BLaER1 treated with 17β-estradiol and CSF1 and Interleukin-3, amounts not matched to agents 10 nM and 100 nM (cell line): Measurements from ENCODE around the gene XKR7.

Experiments
- H3K27ac ChIP-seq, 11 experiments: shearing (Covaris generic); formaldehyde crosslinking; 2 replicates each; pipeline ENCODE4 v1.8.1; 2022
- H3K27me3 ChIP-seq, 11 experiments: shearing (Covaris generic); formaldehyde crosslinking; 2 replicates each; pipeline ENCODE4 v1.8.1; 2022
- H3K36me3 ChIP-seq, 11 experiments: shearing (Covaris generic); formaldehyde crosslinking; 2 replicates each; pipeline ENCODE4 v1.8.1; 2022
- H3K4me1 ChIP-seq, 10 experiments: shearing (Covaris generic); formaldehyde crosslinking; 2 replicates each; pipeline ENCODE4 v1.8.1; 2022
- H3K4me2 ChIP-seq, 11 experiments: shearing (Covaris generic); formaldehyde crosslinking; 2 replicates each; pipeline ENCODE4 v1.8.1; 2022
- H3K4me3 ChIP-seq, 10 experiments: shearing (Covaris generic); formaldehyde crosslinking; 2 replicates each; pipeline ENCODE4 v1.8.1; 2022
- H3K9ac ChIP-seq, 11 experiments: shearing (Covaris generic); formaldehyde crosslinking; 2 replicates each; pipeline ENCODE4 v1.8.1; 2022
- H3K9me3 ChIP-seq, 11 experiments: shearing (Covaris generic); formaldehyde crosslinking; replicated peaks in 1 of 11; 2 replicates each; pipeline ENCODE4 v1.8.1; 2022
- H4K20me1 ChIP-seq, 11 experiments: shearing (Covaris generic); formaldehyde crosslinking; 2 replicates each; pipeline ENCODE4 v1.8.1; 2022
- Cebpa-rat ChIP-seq, 11 experiments: shearing (Covaris generic); IDR thresholded peaks; 2 replicates each; pipeline ENCODE4 v1.8.1; 2022

Gene XKR7

GRCh38 chr20:31936420-31936819 lies 31.5 kb upstream of the XKR7 start:
- no peak overlapping the region for H3K27ac ChIP-seq
- H3K9me3 ChIP-seq = no peaks in the 10 kb centered on the region
- TF ChIP-seq Cebpa-rat (IDR thresholded peaks at IDR 0.05) = no peak
- H4K20me1 ChIP-seq = peaks cover 0 to 10% (median 0%) of the 10 kb centered on the region in 11 experiments; a peak in 1 of 22 replicates
- peaks cover 0 to 9% (median 2%) of the 10 kb centered on the region in 10 experiments; a peak in 9 of 20 replicates for H3K4me1 ChIP-seq
- H3K9ac ChIP-seq = no peak overlapping the region
- H3K36me3 ChIP-seq = no peaks in the 10 kb centered on the region
- no peak overlapping the region for H3K4me2 ChIP-seq
- H3K27me3 ChIP-seq = no peaks in the 10 kb centered on the region
- no peak overlapping the region for H3K4me3 ChIP-seq

GRCh38 chr20:31937820-31938219 lies 30.1 kb upstream of the XKR7 start:
- H3K36me3 ChIP-seq = peaks cover 5 to 13% (median 10%) of the 10 kb centered on the region in 11 experiments; a peak in 19 of 22 replicates
- no peak overlapping the region for H3K9ac ChIP-seq
- TF ChIP-seq Cebpa-rat (IDR thresholded peaks at IDR 0.05) = no peak
- no peaks in the 10 kb centered on the region for H3K27me3 ChIP-seq
- peaks cover 0 to 9% (median 7%) of the 10 kb centered on the region in 10 experiments; a peak in 9 of 20 replicates for H3K4me1 ChIP-seq
- no peaks in the 10 kb centered on the region for H3K9me3 ChIP-seq
- H4K20me1 ChIP-seq = peaks cover 0 to 21% (median 2%) of the 10 kb centered on the region in 11 experiments; a peak in 8 of 22 replicates
- H3K27ac ChIP-seq = no peak overlapping the region
- H3K4me2 ChIP-seq = no peak overlapping the region
- H3K4me3 ChIP-seq = no peak overlapping the region

GRCh38 chr20:31939661-31940060 lies 28.3 kb upstream of the XKR7 start:
- Histone ChIP-seq H3K9ac (no peak overlapping the region), H3K27ac (no peak overlapping the region), H4K20me1 (peaks cover 0 to 35% (median 15%) of the 10 kb centered on the region in 11 experiments; a peak in 15 of 22 replicates), H3K36me3 (peaks cover 24 to 32% (median 28%) of the 10 kb centered on the region in 11 experiments), H3K4me2 (no peak overlapping the region), H3K27me3 (no peaks in the 10 kb centered on the region), H3K4me3 (no peak overlapping the region), H3K4me1 (peaks cover 0 to 9% (median 7%) of the 10 kb centered on the region in 10 experiments; a peak in 9 of 20 replicates), H3K9me3 (no peaks in the 10 kb centered on the region)
- TF ChIP-seq Cebpa-rat (IDR thresholded peaks at IDR 0.05) = no peak

- peaks cover 58 to 66% (median 62%) of the 10 kb centered on the region in 11 experiments for H3K36me3 ChIP-seq
- H3K4me1 ChIP-seq = peaks cover 0 to 8% (median 0%) of the 10 kb centered on the region in 10 experiments; a peak in 5 of 20 replicates
- no peak overlapping the region for H3K27ac ChIP-seq
Observed at GRCh38 chr20:31943052-31943471, 24.9 kb upstream of the XKR7 start.

GRCh38 chr20:31945319-31945718 lies 22.6 kb upstream of the XKR7 start:
- Histone ChIP-seq H3K4me3 (no peak overlapping the region), H3K4me1 (peaks cover 4 to 16% (median 8%) of the 10 kb centered on the region in 10 experiments), H3K27ac (no peak overlapping the region), H3K27me3 (no peaks in the 10 kb centered on the region), H4K20me1 (peaks cover 5 to 88% (median 69%) of the 10 kb centered on the region in 11 experiments; a peak in 20 of 22 replicates), H3K9me3 (peaks cover 8 to 17% (median 12%) of the 10 kb centered on the region in 11 experiments; a peak in 20 of 22 replicates), H3K36me3 (peaks cover 80 to 88% (median 85%) of the 10 kb centered on the region in 11 experiments), H3K4me2 (no peak overlapping the region), H3K9ac (peak overlapping the region in 1 of 11 experiments; percentile 38; a peak in 2 of 22 replicates)
- no peak for TF ChIP-seq Cebpa-rat (IDR thresholded peaks at IDR 0.05)

More at GRCh38 chr20:31943052-31943471, 24.9 kb upstream of the XKR7 start:
- Histone ChIP-seq H3K4me3 (no peak overlapping the region), H3K27me3 (no peaks in the 10 kb centered on the region), H3K9ac (no peak overlapping the region), H3K9me3 (peaks cover 1 to 3% (median 2%) of the 10 kb centered on the region in 11 experiments; a peak in 20 of 22 replicates), H4K20me1 (peaks cover 0 to 69% (median 48%) of the 10 kb centered on the region in 11 experiments; a peak in 19 of 22 replicates), H3K4me2 (no peak overlapping the region)
- no peak for TF ChIP-seq Cebpa-rat (IDR thresholded peaks at IDR 0.05)

- H4K20me1 ChIP-seq = peaks cover 5 to 89% (median 74%) of the 10 kb centered on the region in 11 experiments; a peak in 20 of 22 replicates
- peaks cover 81 to 92% (median 85%) of the 10 kb centered on the region in 11 experiments for H3K36me3 ChIP-seq
- H3K4me2 ChIP-seq = no peak overlapping the region
Observed at GRCh38 chr20:31945785-31946184, 22.2 kb upstream of the XKR7 start.

GRCh38 chr20:31948008-31948407 lies 19.9 kb upstream of the XKR7 start:
- Histone ChIP-seq H4K20me1 (peaks cover 5 to 87% (median 72%) of the 10 kb centered on the region in 11 experiments; a peak in 20 of 22 replicates), H3K36me3 (peaks cover 73 to 78% (median 74%) of the 10 kb centered on the region in 11 experiments)
- TF ChIP-seq Cebpa-rat (IDR thresholded peaks at IDR 0.05) = no peak

More at GRCh38 chr20:31945785-31946184, 22.2 kb upstream of the XKR7 start:
- Histone ChIP-seq H3K27ac (no peak overlapping the region), H3K4me1 (peaks cover 9 to 21% (median 12%) of the 10 kb centered on the region in 10 experiments), H3K27me3 (no peaks in the 10 kb centered on the region), H3K9ac (peak overlapping the region in 1 of 11 experiments; percentile 38; a peak in 1 of 22 replicates), H3K4me3 (no peak overlapping the region), H3K9me3 (peaks cover 8 to 17% (median 12%) of the 10 kb centered on the region in 11 experiments; a peak in 20 of 22 replicates)
- no peak for TF ChIP-seq Cebpa-rat (IDR thresholded peaks at IDR 0.05)

GRCh38 chr20:31949877-31950646 lies 17.9 kb upstream of the XKR7 start:
- H3K4me3 ChIP-seq = peak overlapping the region in 9 of 10 experiments; percentile 80 to 97 (median 87); a peak in 14 of 20 replicates
- H4K20me1 ChIP-seq = peaks cover 5 to 66% (median 54%) of the 10 kb centered on the region in 11 experiments; a peak in 20 of 22 replicates
- no peak for TF ChIP-seq Cebpa-rat (IDR thresholded peaks at IDR 0.05)
- peak overlapping the region; percentile 86 to 97 (median 92) for H3K9ac ChIP-seq
- peak overlapping the region; percentile 93 to 99 (median 98) for H3K4me2 ChIP-seq
- H3K36me3 ChIP-seq = peaks cover 53 to 57% (median 53%) of the 10 kb centered on the region in 11 experiments
- H3K27me3 ChIP-seq = no peaks in the 10 kb centered on the region
- peaks cover 8 to 17% (median 12%) of the 10 kb centered on the region in 11 experiments; a peak in 20 of 22 replicates for H3K9me3 ChIP-seq
- no peak overlapping the region; a peak in 1 of 22 replicates for H3K27ac ChIP-seq
- H3K4me1 ChIP-seq = peaks cover 13 to 17% (median 15%) of the 10 kb centered on the region in 10 experiments

More at GRCh38 chr20:31948008-31948407, 19.9 kb upstream of the XKR7 start:
- Histone ChIP-seq H3K4me1 (peaks cover 13 to 17% (median 15%) of the 10 kb centered on the region in 10 experiments), H3K4me2 (no peak overlapping the region), H3K9ac (no peak overlapping the region), H3K27ac (no peak overlapping the region), H3K27me3 (no peaks in the 10 kb centered on the region), H3K9me3 (peaks cover 8 to 17% (median 12%) of the 10 kb centered on the region in 11 experiments; a peak in 20 of 22 replicates), H3K4me3 (no peak overlapping the region)

GRCh38 chr20:31951203-31951529 lies 16.8 kb upstream of the XKR7 start:
- no peak for TF ChIP-seq Cebpa-rat (IDR thresholded peaks at IDR 0.05)
- H3K9me3 ChIP-seq = peaks cover 8 to 17% (median 12%) of the 10 kb centered on the region in 11 experiments; a peak in 20 of 22 replicates
- H3K4me2 ChIP-seq = peak overlapping the region; percentile 93 to 99 (median 98)
- H3K27me3 ChIP-seq = no peaks in the 10 kb centered on the region
- H3K4me3 ChIP-seq = peak overlapping the region; percentile 80 to 97 (median 86)
- peak overlapping the region; percentile 86 to 97 (median 92) for H3K9ac ChIP-seq
- H4K20me1 ChIP-seq = peaks cover 5 to 55% (median 45%) of the 10 kb centered on the region in 11 experiments; a peak in 19 of 22 replicates
- peak overlapping the region; percentile 80 to 91 (median 87) for H3K27ac ChIP-seq
- H3K4me1 ChIP-seq = peaks cover 15 to 24% (median 19%) of the 10 kb centered on the region in 10 experiments
- peaks cover 42 to 46% (median 42%) of the 10 kb centered on the region in 11 experiments for H3K36me3 ChIP-seq
